Measurements from ENCODE around the gene UTS2R.
A peak's percentile ranks its signal among the peaks of the same experiment; 100 is the strongest.

The UTS2R gene

GRCh38 chr17:82388223-82388921 lies 16.8 kb downstream of the UTS2R start:
- POLR2A ChIA-PET, result no interaction called here
- H3K27ac ChIP-seq (ENCODE audit: extremely low read depth, low read depth, low read length), result no peak overlapping the region
- no peak overlapping the region for H3K4me3 ChIP-seq (ENCODE audit: low read depth, low read length)
- no peaks in the 10 kb centered on the region for H3K9me3 ChIP-seq (ENCODE audit: control insufficient read depth, insufficient read depth, low read depth, low read length)
- CTCF ChIA-PET, result no interaction called here
- TF ChIP-seq ZNF366 (tag by site-specific recombination; conservative IDR thresholded peaks at IDR 0.05) (no peak), AEBP2 (tag by site-specific recombination; IDR thresholded peaks at IDR 0.05; ENCODE audit: borderline replicate concordance) (no peak), KLF9 (tag by site-specific recombination; IDR thresholded peaks at IDR 0.05; ENCODE audit: low read depth) (peak; percentile 66), KLF1 (tag by site-specific recombination; IDR thresholded peaks at IDR 0.05) (peak; percentile 53; the same call in 1 of the 2 replicates), CTCF (tag by site-specific recombination; IDR thresholded peaks at IDR 0.05) (0 out of 2 replicates have a peak, but pooled peaks have one; percentile 28), ZFP3 (tag by site-specific recombination; IDR thresholded peaks at IDR 0.05; ENCODE audit: low read depth) (no peak), ZNF449 (tag by site-specific recombination; IDR thresholded peaks at IDR 0.05) (no peak), ZNF558 (tag by site-specific recombination; IDR thresholded peaks at IDR 0.05) (no peak), REST (tag by site-specific recombination; IDR thresholded peaks at IDR 0.05) (peak; percentile 89), ZSCAN18 (tag by site-specific recombination; IDR thresholded peaks at IDR 0.05) (no peak), PRDM4 (tag by site-specific recombination; IDR thresholded peaks at IDR 0.05) (no peak), PRDM6 (tag by site-specific recombination; IDR thresholded peaks at IDR 0.05) (no peak)
- no peaks in the 10 kb centered on the region for H3K4me1 ChIP-seq (ENCODE audit: control insufficient read depth, insufficient read depth, low read length)
- peaks cover 0 to 16% of the 10 kb centered on the region in 2 experiments; a peak in 1 of 3 replicates for H3K36me3 ChIP-seq (ENCODE audit: control insufficient read depth in 2 of 2, insufficient read depth in 1 of 2, low read length in 2 of 2)
